Cerebellar cortex (tissue), 1 donor: Measurements from ENCODE around the gene DAPK2.

Source experiments
- DNase-seq: peaks from one replicate; pipeline ENCODE4 v3.0.0-alpha.2; 2015; ENCODE audit warnings: low spot score

Gene DAPK2

DNA sequence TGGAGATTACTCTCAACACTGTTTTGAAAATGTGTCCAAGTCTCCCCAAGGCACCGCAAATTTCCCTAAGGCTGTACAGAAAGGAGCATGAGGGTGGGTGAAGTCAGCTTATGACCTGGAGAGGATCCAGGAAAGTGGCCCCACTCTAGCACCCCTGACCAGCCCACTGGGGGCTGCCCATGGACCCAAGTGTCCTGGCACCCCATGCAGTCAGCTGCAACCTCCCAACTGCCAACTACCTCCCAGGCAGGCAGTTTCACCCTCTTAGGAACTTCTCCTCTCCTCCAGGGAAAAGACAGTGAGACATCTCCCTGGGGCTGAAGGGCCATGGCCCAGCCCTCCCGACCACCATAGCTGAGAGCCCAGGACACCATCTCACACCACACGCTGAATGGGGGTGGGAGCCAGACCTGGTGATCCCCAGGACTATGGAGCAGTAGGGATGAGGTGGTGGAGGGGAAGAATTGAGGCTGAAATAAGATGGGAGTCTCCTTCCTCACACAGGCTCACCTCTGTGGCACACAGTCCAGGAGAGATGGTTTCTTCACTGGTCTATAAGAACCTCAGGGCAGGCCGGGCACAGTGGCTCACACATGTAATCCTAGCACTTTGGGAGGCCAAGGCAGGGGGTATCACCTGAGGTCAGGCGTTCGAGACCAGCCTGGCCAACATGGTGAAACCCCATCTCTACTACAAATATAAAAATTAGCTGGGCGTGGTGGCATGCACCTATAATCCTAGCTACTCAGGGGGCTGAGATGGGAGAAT lies 104.4 kb downstream of the DAPK2 start:
- no peak for DNase-seq

DNA sequence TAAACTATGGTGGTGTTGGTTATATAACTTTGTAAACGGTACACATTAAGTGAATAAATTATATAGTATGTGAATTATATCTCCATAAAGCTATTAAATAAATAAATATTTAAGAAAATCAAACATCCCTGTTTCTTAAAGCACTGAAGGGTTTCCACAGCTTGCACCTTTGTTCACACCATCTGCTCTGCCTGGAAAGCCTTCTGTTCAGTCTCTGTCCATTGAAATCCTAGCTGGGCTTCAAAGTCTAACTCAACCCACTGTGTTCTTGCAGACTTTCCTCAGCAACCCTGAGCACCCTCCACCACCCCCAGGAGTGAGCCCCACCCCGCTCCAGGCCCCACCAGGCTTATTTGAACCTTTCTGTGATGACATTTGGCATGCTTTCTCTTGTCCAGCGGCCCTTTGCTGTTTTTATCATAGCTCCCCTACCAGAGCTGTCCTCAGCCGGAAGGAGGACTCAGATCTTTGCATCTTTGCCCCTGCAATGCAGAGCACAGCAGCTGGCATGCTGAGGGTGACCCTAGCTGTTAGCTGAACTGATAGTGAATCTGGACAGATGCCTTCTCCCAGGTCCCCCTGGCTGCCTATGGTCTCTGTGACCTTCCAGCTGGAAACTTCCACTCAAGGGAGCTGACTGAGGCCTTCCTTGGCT lies 105.2 kb downstream of the DAPK2 start:
- DNase-seq = peak; percentile 80

DNA sequence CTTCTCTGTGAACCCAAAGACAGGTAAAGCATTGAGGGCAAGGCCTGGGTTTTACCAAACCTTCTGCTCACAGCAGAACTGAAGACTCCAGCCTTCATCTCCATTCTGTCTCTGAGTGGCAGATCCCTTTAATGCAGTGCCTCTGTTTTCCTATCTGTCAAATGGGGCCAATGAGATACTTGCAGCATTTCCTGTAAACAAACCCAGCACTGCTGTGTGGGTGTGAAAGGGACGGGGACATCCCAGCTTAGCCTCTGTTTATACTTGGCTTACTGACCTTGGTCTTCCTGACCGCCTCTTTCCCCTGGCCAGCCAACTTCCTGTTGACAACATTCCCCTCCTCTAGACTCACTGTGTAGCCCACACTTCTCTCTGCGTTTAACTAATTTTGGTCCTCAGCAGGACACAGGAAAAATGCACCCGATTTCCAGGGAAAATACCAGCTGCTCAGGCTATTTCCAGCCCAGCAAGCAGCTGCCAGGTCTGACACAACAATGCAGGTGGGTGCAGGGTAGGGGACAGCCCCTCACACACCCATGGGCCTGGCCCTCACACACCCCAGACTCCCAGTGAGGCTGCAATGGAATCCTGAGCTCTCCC lies 106.7 kb downstream of the DAPK2 start:
- DNase-seq = peak; percentile 56

- no peak for DNase-seq
Measured at GRCh38 chr15:63938486-63939061, 107.7 kb downstream of the DAPK2 start.

DNA sequence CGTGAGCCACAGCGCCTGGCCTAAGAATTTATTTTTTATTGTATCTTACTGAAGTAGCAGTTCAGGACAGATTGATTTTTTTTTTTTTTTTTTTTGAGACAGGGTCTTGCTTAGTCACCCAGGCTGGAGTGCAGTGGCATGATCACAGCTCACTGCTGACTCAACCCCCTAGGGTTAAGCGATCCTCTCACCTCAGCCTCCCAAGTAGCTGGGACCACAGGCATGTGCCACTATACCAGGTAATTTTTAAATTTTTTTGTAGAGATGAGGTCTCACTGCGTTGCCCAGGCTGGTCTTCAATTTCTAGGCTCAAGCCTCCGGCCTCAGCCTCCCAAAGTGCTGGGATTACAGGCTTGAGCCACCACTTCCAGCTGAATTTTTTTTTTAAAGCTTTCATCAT lies 112.8 kb downstream of the DAPK2 start:
- no peak for DNase-seq

DNA sequence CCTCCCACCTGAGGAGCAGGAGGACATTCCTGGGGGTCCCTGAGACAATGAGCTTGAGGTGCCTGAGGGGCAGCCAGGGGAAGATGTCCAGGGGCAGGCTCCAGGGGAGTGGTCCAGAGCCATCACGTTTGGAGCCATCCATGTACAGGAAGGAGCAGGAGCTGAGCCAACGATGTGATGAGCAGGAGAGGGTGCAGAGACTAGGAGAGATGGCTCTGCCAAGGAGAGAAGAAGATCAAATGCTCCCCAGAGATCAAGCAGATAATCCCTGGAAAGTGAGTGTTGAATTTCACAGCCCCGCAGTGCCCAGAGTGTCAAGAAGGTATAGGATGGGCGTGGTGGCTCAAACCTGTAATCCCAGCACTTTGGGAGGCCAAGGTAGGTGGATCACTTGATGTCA lies 114.7 kb downstream of the DAPK2 start:
- DNase-seq = no peak

- no peak for DNase-seq
Measured at GRCh38 chr15:63930034-63930433, 116.3 kb downstream of the DAPK2 start.

- DNase-seq = no peak
Measured at GRCh38 chr15:63928185-63928842, 118.0 kb downstream of the DAPK2 start.

- DNase-seq = no peak
Measured at GRCh38 chr15:63923993-63924950, 122.0 kb downstream of the DAPK2 start.

DNA sequence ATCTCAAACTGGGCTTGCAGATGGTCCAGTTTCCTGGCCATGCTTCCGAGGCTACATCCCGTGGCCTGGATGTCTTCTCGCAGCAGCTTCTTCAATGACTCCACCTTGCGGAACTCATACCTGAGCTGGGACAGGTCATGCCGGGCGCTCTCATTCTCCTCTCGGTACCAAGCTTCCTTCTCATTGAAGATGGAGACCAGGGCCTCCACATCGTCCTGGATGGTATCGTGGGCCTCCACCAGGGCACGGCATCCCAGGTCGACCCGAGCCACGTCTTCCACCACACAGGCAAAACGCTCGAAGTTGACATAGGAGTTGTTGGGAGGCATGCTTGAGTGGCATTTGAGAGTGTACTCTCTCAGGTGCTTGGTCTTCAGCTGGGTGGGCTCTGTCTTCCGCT lies 123.4 kb downstream of the DAPK2 start:
- no peak for DNase-seq

DNA sequence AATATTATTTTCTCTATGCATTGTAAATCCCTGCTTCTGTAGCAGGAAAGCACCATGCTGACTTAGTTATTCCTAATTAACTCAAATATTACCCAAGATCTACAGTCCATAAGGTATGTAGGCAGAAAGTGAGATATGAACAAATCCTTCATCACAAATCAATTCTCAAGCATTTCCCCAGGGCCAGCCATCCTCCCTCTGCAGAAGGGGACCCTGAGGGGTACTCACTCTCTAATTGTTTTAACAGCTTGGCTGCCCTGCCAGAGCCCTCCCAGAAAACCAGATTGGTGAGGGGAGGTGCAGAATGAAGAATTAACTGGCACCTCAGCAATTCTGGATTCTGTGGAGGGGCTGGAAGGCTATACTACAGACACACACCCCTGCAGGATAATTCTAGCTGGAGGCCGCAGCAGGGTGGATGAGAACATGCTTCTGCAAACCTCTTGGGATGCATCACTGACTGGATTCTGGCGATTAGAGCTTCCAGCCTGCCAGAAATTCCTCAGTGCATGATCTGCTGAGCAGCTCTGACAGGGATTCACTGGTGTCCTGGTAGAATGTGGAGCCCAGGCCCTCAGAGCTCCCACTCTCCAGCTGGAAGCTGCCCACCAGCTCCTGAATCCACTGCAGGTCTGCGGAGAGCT lies 123.9 kb downstream of the DAPK2 start:
- no peak for DNase-seq

DNA sequence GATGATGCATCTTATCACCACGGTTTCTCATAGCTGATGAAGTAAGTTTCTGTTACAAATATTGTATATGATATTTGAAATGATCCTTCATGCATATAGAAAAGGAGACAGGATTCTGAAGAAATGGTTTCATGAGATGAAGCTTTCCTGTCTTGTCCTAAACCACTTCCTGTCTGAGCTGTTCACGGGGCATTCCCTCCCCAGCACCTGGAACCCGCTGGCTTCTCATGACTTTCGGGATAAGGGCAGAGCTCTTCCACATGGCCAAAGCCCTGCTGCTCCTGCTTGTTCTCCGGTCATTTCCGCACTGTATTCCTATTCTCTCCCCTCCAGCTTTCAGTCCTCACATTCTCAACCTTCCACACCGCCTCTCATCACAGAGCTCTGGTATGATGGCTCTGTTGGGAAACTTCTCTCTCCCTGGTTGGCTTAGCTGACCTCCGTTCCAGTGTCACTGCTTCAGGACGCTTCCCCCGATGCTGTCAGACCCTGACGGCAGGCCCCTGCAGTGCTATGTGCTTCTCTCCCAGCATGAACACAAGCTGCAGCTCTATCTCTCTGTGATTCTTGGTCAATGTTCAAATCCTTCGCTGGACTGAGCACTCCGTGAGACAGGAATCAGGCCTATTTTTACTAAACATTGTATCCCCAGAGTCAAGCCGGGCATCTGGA lies 125.6 kb downstream of the DAPK2 start:
- DNase-seq = no peak

DNA sequence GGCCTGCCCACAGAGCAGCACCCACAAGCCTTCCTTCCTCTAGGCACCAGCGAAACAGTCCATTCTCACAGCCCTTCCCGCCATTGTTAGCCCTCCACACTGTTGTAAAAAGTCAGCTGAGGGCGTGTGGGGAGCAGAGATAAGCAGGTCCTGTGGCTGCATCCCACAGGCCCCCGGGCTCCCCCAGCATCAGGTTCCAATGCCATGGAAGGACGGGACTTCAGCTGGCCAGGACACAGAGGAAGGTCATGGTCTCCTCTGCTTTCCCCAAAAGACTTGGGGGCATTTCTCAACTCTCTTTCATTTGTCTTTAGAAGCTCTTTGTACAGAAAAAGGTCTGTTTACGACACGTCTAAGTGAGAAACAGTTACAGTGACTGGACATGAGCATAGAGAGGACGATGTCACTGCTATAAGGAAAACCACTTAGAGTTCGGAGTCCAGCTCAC lies 127.4 kb downstream of the DAPK2 start:
- DNase-seq = no peak

DNA sequence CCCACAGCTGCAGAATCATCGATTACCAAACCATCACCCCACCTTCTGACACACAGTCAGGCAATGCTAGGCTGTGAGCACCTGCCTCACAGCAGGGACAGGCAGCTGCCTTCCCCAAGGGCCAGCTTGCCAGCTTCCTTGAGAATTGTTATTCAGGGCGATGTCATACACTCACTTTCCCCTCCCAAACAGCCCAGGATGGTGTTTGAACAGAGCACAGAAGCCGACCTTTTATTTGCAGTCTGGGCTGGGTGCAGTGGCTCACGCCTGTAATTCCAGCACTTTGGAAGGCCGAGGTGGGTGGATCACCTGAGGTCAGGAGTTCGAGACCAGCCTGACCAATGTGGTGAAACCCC lies 128.0 kb downstream of the DAPK2 start:
- no peak for DNase-seq

DNA sequence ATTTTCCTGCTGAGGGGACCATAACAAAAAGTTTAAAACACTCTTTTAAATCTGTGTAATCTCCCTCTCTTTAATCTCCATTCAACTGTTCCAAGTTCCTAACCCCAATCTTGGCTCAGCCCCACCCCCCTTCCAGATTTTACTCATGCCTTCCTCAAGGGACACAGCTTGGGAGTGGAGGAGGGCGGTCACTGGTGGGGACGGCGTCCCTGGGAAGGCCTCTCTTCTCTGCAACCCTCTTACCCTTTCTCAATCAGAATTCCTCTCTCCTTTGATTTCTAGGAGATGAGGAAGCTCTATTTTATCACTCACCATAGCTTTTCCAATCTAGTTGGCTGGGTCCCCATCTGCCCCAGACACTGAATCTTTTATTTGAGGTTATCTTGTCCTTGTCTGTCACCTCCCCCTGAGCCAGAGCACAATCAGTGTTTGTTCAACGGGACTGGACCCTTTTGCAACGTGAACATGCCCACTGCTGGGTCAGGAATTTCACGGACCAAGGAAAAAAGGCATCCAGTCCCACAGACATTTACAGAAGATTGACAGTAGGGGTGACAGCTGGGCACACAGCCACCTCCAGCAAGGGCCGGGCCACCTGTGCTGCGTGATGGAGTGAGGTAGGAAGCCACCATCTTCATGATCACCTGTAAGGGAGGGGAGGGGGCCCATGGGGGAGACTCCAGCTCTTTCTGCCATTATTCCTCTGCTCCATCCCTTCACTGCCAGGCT lies 128.5 kb downstream of the DAPK2 start:
- no peak for DNase-seq

- no peak for DNase-seq
Measured at GRCh38 chr15:63915873-63916771, 130.2 kb downstream of the DAPK2 start.

DNA sequence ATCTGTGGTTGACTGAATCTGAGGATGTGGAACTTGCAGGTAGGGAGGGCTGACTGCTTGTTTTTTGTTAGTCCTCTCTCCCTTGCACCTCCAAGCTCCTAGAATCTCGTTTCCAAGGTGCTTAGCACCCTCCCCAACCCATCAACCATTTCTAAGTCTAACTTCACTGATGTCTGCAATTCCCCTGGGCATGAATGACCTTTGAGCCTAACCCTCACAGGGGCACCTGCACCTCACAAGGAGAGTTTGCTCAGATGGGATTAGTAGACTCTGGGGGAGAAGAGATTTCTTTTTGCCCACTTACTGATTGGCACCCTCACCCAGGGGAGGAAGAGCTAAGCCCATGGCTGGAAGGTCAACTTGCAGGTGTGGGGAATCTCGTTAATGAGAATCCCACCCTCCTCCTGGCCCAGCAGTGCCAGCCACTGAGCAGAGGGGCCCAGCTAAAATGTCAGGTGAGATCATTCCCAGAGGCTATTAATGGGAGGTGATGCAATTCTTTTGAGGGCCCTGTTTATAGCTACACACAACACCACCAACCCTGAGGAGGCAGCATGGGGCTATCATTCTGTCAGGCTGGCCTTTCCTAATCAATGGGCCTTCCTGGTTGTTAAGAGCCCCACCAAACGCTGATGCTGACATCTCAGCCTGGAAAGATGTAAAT lies 130.9 kb downstream of the DAPK2 start:
- no peak for DNase-seq

DNA sequence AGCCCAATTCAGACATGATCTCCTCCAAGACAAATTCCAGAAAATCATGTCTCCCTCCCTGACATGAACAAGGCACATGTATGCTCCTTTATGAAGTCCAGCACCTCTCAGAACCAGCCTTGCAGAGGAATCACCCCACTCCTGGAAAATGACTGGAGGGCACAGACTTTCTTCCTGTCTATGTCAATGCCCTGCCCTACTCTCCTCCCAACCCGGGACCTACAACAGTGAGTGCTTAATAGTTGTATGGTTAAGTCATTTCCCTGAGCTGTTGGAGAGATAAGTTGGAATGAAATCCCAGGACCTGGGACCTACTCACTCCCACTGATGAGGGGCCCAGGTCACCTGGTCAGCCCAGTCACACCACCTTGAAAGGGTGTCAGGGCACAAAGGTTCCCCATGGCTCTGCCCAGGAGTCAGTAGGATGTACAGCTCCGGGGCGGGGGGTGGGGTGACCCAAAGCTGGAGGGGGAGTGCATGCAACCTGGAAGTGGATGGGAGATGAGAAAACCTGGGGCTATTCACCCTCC lies 132.4 kb downstream of the DAPK2 start:
- no peak for DNase-seq
